HepG2 (cell line): Measurements from ENCODE around the gene SAMD14. TPM values are rescaled to one million over a fixed set of nuclear protein-coding genes. Genes with fewer than 3 reads are reported as not detected.
A peak's percentile ranks its signal among the peaks of the same experiment; 100 is the strongest.

Experiments used
- ARID4A ChIP-seq: sonication (generic); formaldehyde crosslinking; IDR thresholded peaks from 2 replicates; pipeline ENCODE4 v1.5.0; 2020; ENCODE audit warnings: mild to moderate bottlenecking, missing genetic modification reagents, borderline replicate concordance
- ARNTL ChIP-seq: sonication (generic); formaldehyde crosslinking; IDR thresholded peaks from 2 replicates; pipeline ENCODE4 v1.4.0; 2020; ENCODE audit warnings: mild to moderate bottlenecking, missing genetic modification reagents
- EED ChIP-seq: sonication (generic); formaldehyde crosslinking; IDR thresholded peaks from 2 replicates; pipeline ENCODE4 v1.5.0; 2020; ENCODE audit warnings: mild to moderate bottlenecking, missing genetic modification reagents
- FOSL1 ChIP-seq: sonication (generic); formaldehyde crosslinking; IDR thresholded peaks from 2 replicates; pipeline ENCODE4 v1.9.0; 2021; ENCODE audit warnings: missing genetic modification reagents, borderline replicate concordance
- ONECUT2 ChIP-seq: sonication (generic); formaldehyde crosslinking; IDR thresholded peaks from 2 replicates; pipeline ENCODE4 v1.4.0; 2020; ENCODE audit warnings: missing genetic modification reagents
- SALL1 ChIP-seq: sonication (generic); formaldehyde crosslinking; IDR thresholded peaks from 2 replicates; pipeline ENCODE4 v1.8.0; 2022; ENCODE audit warnings: mild to moderate bottlenecking, missing genetic modification reagents
- ZMYM4 ChIP-seq: sonication (generic); formaldehyde crosslinking; IDR thresholded peaks from 2 replicates; pipeline ENCODE4 v1.8.1; 2023; ENCODE audit warnings: mild to moderate bottlenecking, missing genetic modification reagents
- ZNF33A ChIP-seq: sonication (generic); formaldehyde crosslinking; IDR thresholded peaks from 2 replicates; pipeline ENCODE4 v1.5.1; 2020; ENCODE audit warnings: missing genetic modification reagents, mild to moderate bottlenecking, moderate library complexity, borderline replicate concordance
- ZNF687 ChIP-seq: sonication (generic); formaldehyde crosslinking; IDR thresholded peaks from 2 replicates; pipeline ENCODE4 v1.5.1; 2020; ENCODE audit warnings: mild to moderate bottlenecking, missing genetic modification reagents, moderate library complexity
- polyA plus RNA-seq, 8 experiments: library from polyadenylated mRNA; depleted of rRNA in 3 of 8; stranded (reverse) in 7 of 8; unstranded in 1 of 8; fragments of >200 nt; fragmentation: Illumina TruSeq in 4 of 8; extraction: Trizol in 4 of 8; gene quantifications; 2 replicates each; pipeline versions ENCODE4 v1.2.1 to v1.2.3, GENCODE V29; 2011 to 2016; ENCODE audit warnings: low read depth in 4 of 8, missing spikeins in 1 of 8, mixed read lengths in 1 of 8; ENCODE audit not compliant: insufficient read depth in 1 of 8
- total RNA-seq, 5 experiments: library from RNA; depleted of rRNA; stranded (reverse); fragments of >200 nt; fragmentation: Illumina TruSeq; extraction: Trizol; gene quantifications; 2 replicates each; pipeline ENCODE4 v1.2.3, GENCODE V29; 2016; ENCODE audit warnings: low read depth in 1 of 5

SAMD14 gene
- total and polyA plus RNA-seq, 2 of the 13 experiments (the other 11 are each of a cell fraction or from before 2014, with no cell fraction given), result 0.07 to 0.22 TPM

GRCh38 chr17:50107790-50108414 lies 22.1 kb downstream of the SAMD14 start (continued):
- 0 out of 2 replicates have a peak, but pooled peaks have one; percentile 20 for TF ChIP-seq ARID4A (CRISPR knock-in tag)
- no peak for TF ChIP-seq ARNTL (CRISPR knock-in tag)
- TF ChIP-seq SALL1 (CRISPR knock-in tag), result peak; percentile 40
- no peak for TF ChIP-seq FOSL1 (CRISPR knock-in tag)
- no peak for TF ChIP-seq ONECUT2 (CRISPR knock-in tag)
- TF ChIP-seq EED (CRISPR knock-in tag), result peak; percentile 31; the same call in 1 of the 2 replicates
- peak; percentile 57 for TF ChIP-seq ZNF687 (CRISPR knock-in tag)
- TF ChIP-seq ZNF33A (CRISPR knock-in tag), result no peak
- TF ChIP-seq ZMYM4 (CRISPR knock-in tag), result 0 out of 2 replicates have a peak, but pooled peaks have one; percentile 23
